Fibroblast of lung (primary cell): ENCODE measurements around the gene COQ10B.

Experiments used
- EZH2 ChIP-seq: IDR thresholded peaks from 2 replicates; pipeline ENCODE4 v1.5.1; 2012; ENCODE audit warnings: low read length, control low read depth, mild to moderate bottlenecking; ENCODE audit errors: missing control alignments
- TF ChIP-seq, protein P1 (sequence below), 2 donors: IDR thresholded peaks in 1 of 2; conservative IDR thresholded peaks in 1 of 2; 1 replicate in 1 of 2; 2 replicates in 1 of 2; pipeline ENCODE4 v1.5.1; 2011 to 2012; ENCODE audit warnings: low read length in 2 of 2, control low read depth in 1 of 2, inconsistent platforms in 1 of 2, low read depth in 1 of 2, mild to moderate bottlenecking in 1 of 2

DNA sequence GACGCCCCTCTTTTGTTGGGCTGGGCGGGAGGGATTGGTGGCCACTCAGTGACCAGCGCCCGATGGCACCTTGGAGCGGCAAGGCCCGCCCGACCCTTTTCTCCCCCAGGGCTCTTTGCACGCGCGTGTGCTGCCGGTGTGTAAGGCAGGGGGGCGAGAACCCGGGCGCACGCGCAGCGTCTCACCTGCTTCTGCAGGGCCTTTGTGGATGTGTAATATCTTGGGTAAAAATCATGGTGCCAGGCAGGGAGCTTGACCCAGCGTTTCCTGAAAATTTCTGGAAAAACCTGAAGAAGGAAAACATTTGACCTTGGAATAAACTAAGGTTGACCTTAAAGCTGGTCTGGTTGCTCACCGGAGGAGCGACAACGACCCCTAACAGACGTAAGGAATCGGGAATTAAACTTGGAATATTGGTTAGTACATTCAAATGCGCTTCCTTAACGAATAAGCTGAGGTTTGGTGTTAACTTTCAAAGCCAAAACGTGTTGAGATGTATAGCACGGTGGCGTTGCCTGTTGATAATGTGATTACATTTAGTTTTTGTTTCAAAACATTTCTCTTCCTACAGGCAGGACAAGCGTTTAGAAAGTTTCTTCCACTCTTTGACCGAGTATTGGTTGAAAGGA, 47.3 kb downstream of the COQ10B start:
- TF ChIP-seq, protein P1, sequence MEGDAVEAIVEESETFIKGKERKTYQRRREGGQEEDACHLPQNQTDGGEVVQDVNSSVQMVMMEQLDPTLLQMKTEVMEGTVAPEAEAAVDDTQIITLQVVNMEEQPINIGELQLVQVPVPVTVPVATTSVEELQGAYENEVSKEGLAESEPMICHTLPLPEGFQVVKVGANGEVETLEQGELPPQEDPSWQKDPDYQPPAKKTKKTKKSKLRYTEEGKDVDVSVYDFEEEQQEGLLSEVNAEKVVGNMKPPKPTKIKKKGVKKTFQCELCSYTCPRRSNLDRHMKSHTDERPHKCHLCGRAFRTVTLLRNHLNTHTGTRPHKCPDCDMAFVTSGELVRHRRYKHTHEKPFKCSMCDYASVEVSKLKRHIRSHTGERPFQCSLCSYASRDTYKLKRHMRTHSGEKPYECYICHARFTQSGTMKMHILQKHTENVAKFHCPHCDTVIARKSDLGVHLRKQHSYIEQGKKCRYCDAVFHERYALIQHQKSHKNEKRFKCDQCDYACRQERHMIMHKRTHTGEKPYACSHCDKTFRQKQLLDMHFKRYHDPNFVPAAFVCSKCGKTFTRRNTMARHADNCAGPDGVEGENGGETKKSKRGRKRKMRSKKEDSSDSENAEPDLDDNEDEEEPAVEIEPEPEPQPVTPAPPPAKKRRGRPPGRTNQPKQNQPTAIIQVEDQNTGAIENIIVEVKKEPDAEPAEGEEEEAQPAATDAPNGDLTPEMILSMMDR (conservative IDR thresholded peaks at IDR 0.05 in 1 of 2, IDR thresholded peaks at IDR 0.05 in 1 of 2; ENCODE audit: low read depth in 1 of 2, low read length in 2 of 2) = no peak
- no peak for TF ChIP-seq EZH2
